GM12801 (cell line): ENCODE results near the gene FNDC3B.

Experiments
- TF ChIP-seq, protein P1 (sequence below): IDR thresholded peaks from one replicate; pipeline ENCODE4 v1.5.1; 2011; ENCODE audit warnings: control low read depth; ENCODE audit not compliant: insufficient read length; ENCODE audit errors: extremely low read depth

FNDC3B gene

DNA sequence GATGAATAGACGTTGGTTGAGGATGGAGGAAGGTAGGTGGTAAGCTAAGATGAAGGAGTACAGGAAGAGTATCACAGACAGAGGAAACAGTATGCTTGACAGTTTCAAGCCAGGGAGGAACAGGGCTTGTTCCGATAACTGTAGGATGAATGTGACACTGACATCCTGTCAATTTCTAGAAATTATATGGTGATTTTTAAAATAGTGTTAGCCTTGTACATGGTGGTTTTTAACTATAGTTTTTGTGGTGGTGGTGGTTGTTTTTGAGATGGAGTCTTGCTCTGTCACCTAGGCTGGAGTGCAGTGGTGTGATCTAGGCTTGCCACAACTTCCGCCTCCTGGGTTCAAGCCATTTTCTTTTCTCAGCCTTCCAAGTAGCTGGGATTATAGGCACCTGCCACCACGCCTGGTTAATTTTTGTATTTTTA lies 92.8 kb downstream of the FNDC3B start:
- TF ChIP-seq, protein P1, sequence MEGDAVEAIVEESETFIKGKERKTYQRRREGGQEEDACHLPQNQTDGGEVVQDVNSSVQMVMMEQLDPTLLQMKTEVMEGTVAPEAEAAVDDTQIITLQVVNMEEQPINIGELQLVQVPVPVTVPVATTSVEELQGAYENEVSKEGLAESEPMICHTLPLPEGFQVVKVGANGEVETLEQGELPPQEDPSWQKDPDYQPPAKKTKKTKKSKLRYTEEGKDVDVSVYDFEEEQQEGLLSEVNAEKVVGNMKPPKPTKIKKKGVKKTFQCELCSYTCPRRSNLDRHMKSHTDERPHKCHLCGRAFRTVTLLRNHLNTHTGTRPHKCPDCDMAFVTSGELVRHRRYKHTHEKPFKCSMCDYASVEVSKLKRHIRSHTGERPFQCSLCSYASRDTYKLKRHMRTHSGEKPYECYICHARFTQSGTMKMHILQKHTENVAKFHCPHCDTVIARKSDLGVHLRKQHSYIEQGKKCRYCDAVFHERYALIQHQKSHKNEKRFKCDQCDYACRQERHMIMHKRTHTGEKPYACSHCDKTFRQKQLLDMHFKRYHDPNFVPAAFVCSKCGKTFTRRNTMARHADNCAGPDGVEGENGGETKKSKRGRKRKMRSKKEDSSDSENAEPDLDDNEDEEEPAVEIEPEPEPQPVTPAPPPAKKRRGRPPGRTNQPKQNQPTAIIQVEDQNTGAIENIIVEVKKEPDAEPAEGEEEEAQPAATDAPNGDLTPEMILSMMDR: no peak

DNA sequence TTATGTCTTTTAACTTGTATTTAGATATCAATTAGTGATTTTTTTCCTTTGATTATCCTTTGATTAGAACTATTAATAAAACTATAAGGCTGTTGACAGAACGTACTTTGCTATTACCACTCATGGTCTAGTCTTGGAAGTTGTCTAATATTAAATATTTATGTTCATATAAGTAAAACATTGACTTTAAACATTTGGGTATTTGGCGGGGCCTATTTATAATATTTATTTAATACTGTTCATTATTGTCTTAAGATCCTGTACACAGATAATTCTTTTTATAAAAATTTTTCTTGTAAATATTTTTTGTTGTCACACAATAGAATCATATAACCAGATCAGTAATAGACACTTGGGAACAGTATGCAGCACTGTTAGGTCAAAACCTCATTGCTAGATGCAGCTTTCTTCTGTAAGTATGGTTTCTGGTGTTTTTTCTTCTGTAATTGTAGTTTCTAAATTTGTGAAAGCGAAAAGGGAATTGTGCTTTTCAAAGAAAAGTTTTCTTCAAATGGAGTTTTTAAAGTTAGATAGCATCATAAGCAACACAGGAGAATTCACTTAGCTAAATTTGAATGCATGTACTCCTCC lies 93.4 kb downstream of the FNDC3B start:
- TF ChIP-seq, protein P1: no peak

DNA sequence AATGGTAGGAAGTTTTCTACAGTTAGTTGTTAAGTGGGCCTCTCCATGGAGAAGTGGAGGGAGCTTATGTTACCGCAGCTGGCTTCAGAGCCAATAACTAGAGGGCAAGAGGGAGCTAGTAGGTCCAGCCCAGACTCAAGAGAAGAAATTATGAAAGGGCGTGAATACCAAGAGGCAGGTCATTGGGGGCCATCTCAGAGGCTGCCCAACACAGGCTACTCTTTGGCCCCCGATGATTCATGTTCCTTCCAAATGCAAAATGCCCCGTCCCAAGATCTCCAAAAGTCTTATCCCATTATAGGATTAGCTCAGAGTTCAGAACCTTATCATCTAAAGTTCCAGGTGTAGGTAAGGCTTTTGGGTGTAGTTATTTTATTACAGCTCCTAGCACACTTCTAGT lies 94.5 kb downstream of the FNDC3B start:
- TF ChIP-seq, protein P1: no peak

DNA sequence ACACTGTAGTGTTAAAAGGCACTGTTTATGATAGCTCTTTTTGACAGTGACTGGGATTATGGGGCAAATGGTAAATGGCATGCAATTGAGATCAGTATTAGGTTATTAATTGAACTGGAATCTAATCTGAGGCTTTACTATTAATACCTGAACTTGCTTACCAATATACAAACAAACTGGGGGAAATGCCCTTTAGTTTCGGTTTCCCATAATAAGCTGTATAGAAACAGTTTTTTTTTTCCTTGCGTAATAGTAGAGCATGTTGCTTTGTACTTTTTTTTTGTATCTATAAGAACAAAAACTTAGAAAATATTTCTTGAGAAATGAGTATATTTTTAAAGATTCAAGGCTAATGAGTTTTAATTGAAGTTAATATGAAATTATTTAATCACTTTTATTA lies 95.0 kb downstream of the FNDC3B start:
- TF ChIP-seq, protein P1: no peak

DNA sequence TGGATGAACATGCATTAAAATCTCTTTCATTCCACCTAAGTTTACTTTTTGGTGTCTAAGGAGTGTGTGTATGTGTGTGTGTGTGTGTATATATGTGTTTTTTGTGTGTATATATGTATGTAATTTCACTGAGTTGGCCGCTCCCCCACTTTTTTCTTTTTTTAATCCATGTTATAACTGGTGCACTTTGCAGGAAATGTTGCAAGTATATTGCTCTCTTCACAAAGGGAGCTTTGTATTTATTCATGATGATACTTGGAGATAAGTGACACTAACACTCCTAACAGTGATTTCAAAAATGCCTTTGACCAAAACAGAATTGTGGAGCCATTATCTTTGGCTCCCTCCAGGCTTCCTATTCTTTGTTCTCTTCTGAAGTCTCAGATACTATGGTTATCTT lies 95.8 kb downstream of the FNDC3B start:
- TF ChIP-seq, protein P1: no peak

DNA sequence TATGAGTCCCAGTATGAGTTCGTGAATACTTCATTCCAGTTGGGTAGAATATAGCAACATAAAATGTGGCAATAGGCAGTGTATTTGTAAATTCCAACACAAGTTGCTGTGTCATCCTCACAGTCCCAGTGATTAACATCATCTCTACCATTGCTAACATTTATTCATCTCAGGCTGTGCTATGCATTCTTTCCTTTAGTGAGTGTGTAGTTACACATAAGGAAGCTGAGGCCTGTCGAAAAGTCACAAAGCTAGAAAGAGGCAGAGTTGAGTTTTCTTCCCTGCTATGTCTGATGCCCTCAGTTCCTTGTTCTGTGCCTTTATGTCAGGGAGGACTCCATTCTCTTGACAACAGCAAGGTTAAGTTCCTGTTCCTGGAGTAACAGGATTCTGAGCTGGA lies 96.4 kb downstream of the FNDC3B start:
- TF ChIP-seq, protein P1: no peak

DNA sequence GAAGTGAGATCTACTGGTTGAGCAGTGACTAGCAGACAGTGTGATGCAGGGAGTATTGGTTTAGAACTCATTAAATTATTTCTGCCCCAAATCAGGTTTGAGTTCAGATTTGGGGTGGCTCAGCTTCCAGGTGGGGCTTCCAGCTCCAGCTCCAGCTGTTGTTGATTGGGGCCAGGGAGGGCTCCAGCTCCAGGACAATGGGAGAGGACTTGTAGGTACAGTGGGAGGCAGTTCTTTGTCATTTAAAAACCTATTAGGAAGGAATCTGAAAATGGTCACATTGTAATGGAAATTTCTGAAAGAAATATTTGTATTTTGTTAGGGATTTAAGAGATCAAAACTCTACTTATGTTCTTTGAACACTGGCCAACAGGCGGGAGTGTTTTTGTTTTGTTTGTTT lies 97.0 kb downstream of the FNDC3B start:
- TF ChIP-seq, protein P1: no peak
